Measurements from ENCODE around the gene PRDM16. TPM values are rescaled to one million over a fixed set of nuclear protein-coding genes. Genes with fewer than 3 reads are reported as not detected.

PRDM16 gene
- total and polyA plus RNA-seq, 2 of the 8 experiments (the other 6 are each of a cell fraction or from before 2014, with no cell fraction given) = 0.39 to 0.43 TPM

GRCh38 chr1:3187415-3188149, 118.6 kb downstream of the PRDM16 start:
- ChIA-PET POLR2A (ENCODE audit: partially characterized antibody) (interaction anchor here (1.4 kb wide), 1 partner anchor 10 kb away, joined by 3 read pairs; no protein-coding TSS in a partner anchor), CTCF (ENCODE audit: partially characterized antibody) (interaction anchor here (0.6 to 1.4 kb wide), 4 partner anchors 45 to 122 kb away, joined by 3 to 4 read pairs (median 3); no protein-coding TSS in a partner anchor)
- Histone ChIP-seq H2BK120ac (replicated peaks; ENCODE audit: low read depth, low read length) (no peak overlapping the region), H3K4me1 (replicated peaks in 1 of 4; ENCODE audit: control insufficient read depth in 3 of 4, insufficient read depth in 4 of 4, low read length in 3 of 4) (no peaks in the 10 kb centered on the region; a peak in 1 of 7 replicates), H2AK5ac (ENCODE audit: low read depth, low read length) (no peak overlapping the region), H2BK12ac (ENCODE audit: low read depth, low read length) (no peak overlapping the region), H3K4ac (replicated peaks; ENCODE audit: insufficient read length, low read depth, low read length) (no peak overlapping the region), H3K14ac (ENCODE audit: insufficient read length) (no peak overlapping the region), H3K4me3 (ENCODE audit: extremely low read depth in 1 of 4, insufficient read depth in 2 of 4, low read depth in 3 of 4, low read length in 4 of 4) (no peak overlapping the region), H3K4me2 (ENCODE audit: insufficient read depth in 1 of 2, low read depth in 2 of 2, low read length in 2 of 2) (no peak overlapping the region), H3K9me3 (ENCODE audit: insufficient read depth in 2 of 2, low read depth in 1 of 2, low read length in 1 of 2) (peaks cover 10 to 18% of the 10 kb centered on the region in 2 experiments), H4K20me1 (replicated peaks in 1 of 2; ENCODE audit: control insufficient read depth in 1 of 2, insufficient read depth in 2 of 2, low read length in 2 of 2) (peaks cover 0 to 2% of the 10 kb centered on the region in 2 experiments), H2AFZ (ENCODE audit: low read length) (no peak overlapping the region), H3K36me3 (ENCODE audit: control insufficient read depth in 2 of 4, insufficient read depth in 4 of 4, low read length in 3 of 4) (no peaks in the 10 kb centered on the region), H3K56ac (replicated peaks; ENCODE audit: insufficient read length, low read depth, low read length) (no peak overlapping the region), H3K9ac (replicated peaks in 1 of 4; ENCODE audit: extremely low read depth in 1 of 4, low read depth in 3 of 4, low read length in 3 of 4) (no peak overlapping the region), H3K23ac (ENCODE audit: insufficient read length) (no peak overlapping the region), H4K5ac (ENCODE audit: insufficient read length, low read depth, low read length) (no peak overlapping the region), H3K27ac (ENCODE audit: low read depth, low read length) (no peak overlapping the region), H3K27me3 (replicated peaks in 1 of 4; ENCODE audit: control insufficient read depth in 3 of 4, extremely low read depth in 1 of 4, insufficient read depth in 3 of 4, low read length in 3 of 4) (no peaks in the 10 kb centered on the region), H3K79me1 (ENCODE audit: low read depth, low read length) (no peaks in the 10 kb centered on the region), H2BK20ac (ENCODE audit: low read length) (no peak overlapping the region), H3K23me2 (ENCODE audit: low read depth, low read length) (no peaks in the 10 kb centered on the region), H2BK5ac (ENCODE audit: low read depth, low read length) (no peak overlapping the region), H2BK15ac (ENCODE audit: low read length) (no peak overlapping the region), H3K18ac (ENCODE audit: extremely low read depth, low read length) (no peak overlapping the region; the same call in 1 of the 2 replicates), H4K8ac (ENCODE audit: extremely low read depth, insufficient read depth, low read length) (peak overlapping the region; percentile 57), H3K79me2 (ENCODE audit: control insufficient read depth in 1 of 2, insufficient read depth in 2 of 2, low read length in 2 of 2) (no peaks in the 10 kb centered on the region), H4K91ac (replicated peaks; ENCODE audit: insufficient read length, low read length) (no peak overlapping the region)
- DNase-seq (ENCODE audit: low read depth in 1 of 2, low spot score in 2 of 2) (no peak), FAIRE-seq (no peak)
- 93% methylated on average over 21 of the region's 21 CpGs; no CpG with 5 or more reads in 1 of the 2 experiments for WGBS, 2 experiments (ENCODE audit: extremely low coverage in 1 of 2, insufficient coverage in 1 of 2, insufficient read length in 1 of 2, insufficient replicate concordance in 2 of 2, low coverage in 1 of 2, low lambda C conversion rate in 2 of 2, missing lambda C conversion rate in 1 of 2)
- TF ChIP-seq SP1 (IDR thresholded peaks at IDR 0.05; ENCODE audit: low read depth, low read length) = no peak
- TF ChIP-seq TAF1 (IDR thresholded peaks at IDR 0.05; ENCODE audit: low read depth, low read length) = no peak
- no peak for TF ChIP-seq CEBPB (IDR thresholded peaks at IDR 0.05; ENCODE audit: low read depth, low read length)
- no peak for TF ChIP-seq SIN3A (conservative IDR thresholded peaks at IDR 0.05 in 1 of 2, IDR thresholded peaks at IDR 0.05 in 1 of 2; ENCODE audit: low read depth in 1 of 2, low read length in 2 of 2)
- TF ChIP-seq E2F6 (IDR thresholded peaks at IDR 0.05) = no peak
- no peak for TF ChIP-seq TCF12 (IDR thresholded peaks at IDR 0.05; ENCODE audit: low read depth, low read length)
- TF ChIP-seq CTCF (IDR thresholded peaks at IDR 0.05; ENCODE audit: control extremely low read depth in 1 of 3, insufficient read depth in 1 of 3, low read depth in 1 of 3, low read length in 3 of 3) = no peak
- TF ChIP-seq POU5F1 (IDR thresholded peaks at IDR 0.05; ENCODE audit: low read depth, low read length) = no peak
- no peak for TF ChIP-seq CHD1 (IDR thresholded peaks at IDR 0.05; ENCODE audit: low read depth, low read length)
- no peak for TF ChIP-seq SP2 (IDR thresholded peaks at IDR 0.05; ENCODE audit: low read length)

Measured in H1 (cell line).